HEK293 (cell line): ENCODE results near the gene CHI3L2.

Experiments used
- CTCF ChIA-PET: fragments of 350-600 bp; formaldehyde crosslinking; extraction: SDS; loops from one replicate; lab custom pipeline; 2021; ENCODE audit warnings: antibody characterized with exemption; lab: Yijun Ruan, JAX
- POLR2A ChIA-PET: fragments of 300-600 bp; formaldehyde crosslinking; extraction: SDS; loops from one replicate; lab custom pipeline; 2020; ENCODE audit warnings: antibody characterized with exemption, inconsistent platforms; lab: Yijun Ruan, JAX
- H3K27ac ChIP-seq: fragments of 200-500 bp; sonication (Bioruptor generic); 2 replicates; pipeline ENCODE4 v1.5.1; 2014; ENCODE audit warnings: low read depth, low read length, control low read depth, inconsistent platforms; ENCODE audit errors: extremely low read depth
- H3K36me3 ChIP-seq, 2 experiments: fragments of 200-500 bp in 1 of 2; sonication (Bioruptor generic) in 1 of 2; 1 replicate in 1 of 2; 2 replicates in 1 of 2; pipeline ENCODE4 v1.5.1; 2014 to 2017; ENCODE audit warnings: inconsistent platforms in 2 of 2, low read length in 2 of 2; ENCODE audit not compliant: control insufficient read depth in 2 of 2, insufficient read depth in 1 of 2
- H3K4me1 ChIP-seq: fragments of 200-500 bp; sonication (Bioruptor generic); 2 replicates; pipeline ENCODE4 v1.5.1; 2014; ENCODE audit warnings: mild to moderate bottlenecking, low read length, inconsistent platforms; ENCODE audit not compliant: control insufficient read depth, insufficient read depth
- H3K4me3 ChIP-seq: 2 replicates; pipeline ENCODE4 v1.5.1; 2011; ENCODE audit warnings: low read depth, mild to moderate bottlenecking, control low read depth, low read length, moderate library complexity
- H3K9me3 ChIP-seq: fragments of 200-500 bp; sonication (Bioruptor generic); 2 replicates; pipeline ENCODE4 v1.5.1; 2014; ENCODE audit warnings: low read depth, low read length, inconsistent platforms; ENCODE audit not compliant: control insufficient read depth, insufficient read depth
- HOXD13 ChIP-seq: sonication (generic); formaldehyde crosslinking; IDR thresholded peaks from 2 replicates; pipeline ENCODE4 v1.8.0; 2022; ENCODE audit warnings: missing genetic modification reagents, borderline replicate concordance
- PRDM10 ChIP-seq: fragments of 450-650 bp; formaldehyde crosslinking; IDR thresholded peaks from 2 replicates; pipeline ENCODE4 v1.5.1; 2016; ENCODE audit warnings: missing biosample characterization, missing genetic modification characterization
- REPIN1 ChIP-seq: fragments of 450-650 bp; formaldehyde crosslinking; IDR thresholded peaks from 2 replicates; pipeline ENCODE4 v1.5.1; 2017; ENCODE audit warnings: missing biosample characterization, missing genetic modification characterization, low read depth
- YY2 ChIP-seq: fragments of 450-650 bp; formaldehyde crosslinking; IDR thresholded peaks from 2 replicates; pipeline ENCODE4 v1.5.1; 2016; ENCODE audit warnings: missing biosample characterization, missing genetic modification characterization
- ZBTB1 ChIP-seq: fragments of 450-650 bp; formaldehyde crosslinking; IDR thresholded peaks from 2 replicates; pipeline ENCODE4 v1.5.1; 2016; ENCODE audit warnings: missing biosample characterization, missing genetic modification characterization
- ZNF175 ChIP-seq: fragments of 450-650 bp; formaldehyde crosslinking; IDR thresholded peaks from 2 replicates; pipeline ENCODE4 v1.5.1; 2016; ENCODE audit warnings: missing biosample characterization, missing genetic modification characterization
- ZNF223 ChIP-seq: fragments of 450-650 bp; formaldehyde crosslinking; IDR thresholded peaks from 2 replicates; pipeline ENCODE4 v1.5.1; 2016; ENCODE audit warnings: missing biosample characterization, missing genetic modification characterization
- ZNF23 ChIP-seq: fragments of 450-650 bp; formaldehyde crosslinking; IDR thresholded peaks from 2 replicates; pipeline ENCODE4 v1.5.1; 2016; ENCODE audit warnings: missing biosample characterization, missing genetic modification characterization, borderline replicate concordance
- ZNF324 ChIP-seq: fragments of 450-650 bp; formaldehyde crosslinking; IDR thresholded peaks from 2 replicates; pipeline ENCODE4 v1.5.1; 2016; ENCODE audit warnings: missing biosample characterization, missing genetic modification characterization
- ZNF362 ChIP-seq: fragments of 450-650 bp; formaldehyde crosslinking; IDR thresholded peaks from 2 replicates; pipeline ENCODE4 v1.5.1; 2016; ENCODE audit warnings: missing biosample characterization, missing genetic modification characterization
- ZNF391 ChIP-seq: fragments of 450-650 bp; formaldehyde crosslinking; IDR thresholded peaks from 2 replicates; pipeline ENCODE4 v1.5.1; 2016; ENCODE audit warnings: low read depth, missing biosample characterization, missing genetic modification characterization, borderline replicate concordance
- ZNF449 ChIP-seq: fragments of 450-650 bp; formaldehyde crosslinking; IDR thresholded peaks from 2 replicates; pipeline ENCODE4 v1.5.1; 2017; ENCODE audit warnings: missing biosample characterization, mild to moderate bottlenecking, missing genetic modification characterization, moderate library complexity
- ZNF670 ChIP-seq: fragments of 450-650 bp; formaldehyde crosslinking; IDR thresholded peaks from 2 replicates; pipeline ENCODE4 v1.5.1; 2016; ENCODE audit warnings: missing biosample characterization, missing genetic modification characterization, low read depth
- ZNF776 ChIP-seq: fragments of 450-650 bp; formaldehyde crosslinking; IDR thresholded peaks from 2 replicates; pipeline ENCODE4 v1.5.0; 2017; ENCODE audit warnings: missing biosample characterization, missing genetic modification characterization, borderline replicate concordance
- ZNF792 ChIP-seq: fragments of 450-650 bp; formaldehyde crosslinking; IDR thresholded peaks from 2 replicates; pipeline ENCODE4 v1.5.1; 2016; ENCODE audit warnings: missing biosample characterization, missing genetic modification characterization
- TF ChIP-seq, protein P1 (sequence below): fragments of 450-650 bp; formaldehyde crosslinking; IDR thresholded peaks from 2 replicates; pipeline ENCODE4 v1.5.1; 2016; ENCODE audit warnings: missing biosample characterization, missing genetic modification characterization
- TF ChIP-seq, protein P2 (sequence below): fragments of 450-650 bp; formaldehyde crosslinking; IDR thresholded peaks from 2 replicates; pipeline ENCODE4; 2016; ENCODE audit warnings: missing biosample characterization, missing genetic modification characterization
- TF ChIP-seq, protein P3 (sequence below): fragments of 450-650 bp; formaldehyde crosslinking; IDR thresholded peaks from 2 replicates; pipeline ENCODE4 v1.5.1; 2016; ENCODE audit warnings: missing biosample characterization, missing genetic modification characterization
- TF ChIP-seq, protein P4 (sequence below): fragments of 450-650 bp; formaldehyde crosslinking; IDR thresholded peaks from 2 replicates; pipeline ENCODE4 v1.5.1; 2016; ENCODE audit warnings: missing biosample characterization, missing genetic modification characterization

The CHI3L2 gene

DNA sequence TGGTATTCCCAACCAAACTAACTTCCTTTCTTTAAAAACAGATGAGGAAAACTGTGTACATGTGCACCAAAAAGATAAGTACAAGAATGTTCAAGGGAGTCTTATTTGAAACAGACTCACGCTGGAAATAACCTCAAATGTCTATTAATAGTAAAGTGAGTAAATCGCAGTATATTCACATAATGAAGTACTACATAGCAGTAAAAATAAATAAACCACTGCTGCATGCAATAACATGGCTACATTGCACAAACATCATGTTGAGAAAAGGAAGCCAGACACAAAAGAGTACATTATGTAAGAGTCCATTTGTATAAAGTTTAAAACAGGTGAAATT, 21.8 kb upstream of the CHI3L2 start (continued):
- TF ChIP-seq HOXD13 (CRISPR knock-in tag) (no peak), ZNF175 (tag by site-specific recombination) (no peak), YY2 (tag by site-specific recombination) (no peak)
- TF ChIP-seq, protein P1, sequence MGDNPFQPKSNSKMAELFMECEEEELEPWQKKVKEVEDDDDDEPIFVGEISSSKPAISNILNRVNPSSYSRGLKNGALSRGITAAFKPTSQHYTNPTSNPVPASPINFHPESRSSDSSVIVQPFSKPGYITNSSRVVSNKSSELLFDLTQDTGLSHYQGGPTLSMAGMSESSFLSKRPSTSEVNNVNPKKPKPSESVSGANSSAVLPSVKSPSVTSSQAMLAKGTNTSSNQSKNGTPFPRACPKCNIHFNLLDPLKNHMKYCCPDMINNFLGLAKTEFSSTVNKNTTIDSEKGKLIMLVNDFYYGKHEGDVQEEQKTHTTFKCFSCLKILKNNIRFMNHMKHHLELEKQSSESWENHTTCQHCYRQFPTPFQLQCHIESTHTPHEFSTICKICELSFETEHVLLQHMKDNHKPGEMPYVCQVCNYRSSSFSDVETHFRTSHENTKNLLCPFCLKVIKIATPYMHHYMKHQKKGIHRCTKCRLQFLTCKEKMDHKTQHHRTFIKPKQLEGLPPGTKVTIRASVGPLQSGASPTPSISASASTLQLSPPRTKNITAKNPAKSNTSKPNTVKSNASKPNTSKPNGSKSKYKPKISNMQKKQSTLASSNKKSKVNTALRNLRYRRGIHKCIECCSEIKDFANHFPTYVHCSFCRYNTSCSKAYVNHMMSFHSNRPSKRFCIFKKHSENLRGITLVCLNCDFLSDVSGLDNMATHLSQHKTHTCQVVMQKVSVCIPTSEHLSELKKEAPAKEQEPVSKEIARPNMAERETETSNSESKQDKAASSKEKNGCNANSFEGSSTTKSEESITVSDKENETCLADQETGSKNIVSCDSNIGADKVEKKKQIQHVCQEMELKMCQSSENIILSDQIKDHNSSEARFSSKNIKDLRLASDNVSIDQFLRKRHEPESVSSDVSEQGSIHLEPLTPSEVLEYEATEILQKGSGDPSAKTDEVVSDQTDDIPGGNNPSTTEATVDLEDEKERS (tag by site-specific recombination): no peak

- CTCF ChIA-PET: no interaction called here
- POLR2A ChIA-PET: no interaction called here
- TF ChIP-seq, protein P2, sequence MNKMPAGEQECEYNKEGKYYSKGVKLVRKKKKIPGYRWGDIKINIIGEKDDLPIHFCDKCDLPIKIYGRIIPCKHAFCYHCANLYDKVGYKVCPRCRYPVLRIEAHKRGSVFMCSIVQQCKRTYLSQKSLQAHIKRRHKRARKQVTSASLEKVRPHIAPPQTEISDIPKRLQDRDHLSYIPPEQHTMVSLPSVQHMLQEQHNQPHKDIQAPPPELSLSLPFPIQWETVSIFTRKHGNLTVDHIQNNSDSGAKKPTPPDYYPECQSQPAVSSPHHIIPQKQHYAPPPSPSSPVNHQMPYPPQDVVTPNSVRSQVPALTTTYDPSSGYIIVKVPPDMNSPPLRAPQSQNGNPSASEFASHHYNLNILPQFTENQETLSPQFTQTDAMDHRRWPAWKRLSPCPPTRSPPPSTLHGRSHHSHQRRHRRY (tag by site-specific recombination): no peak
- TF ChIP-seq, protein P3, sequence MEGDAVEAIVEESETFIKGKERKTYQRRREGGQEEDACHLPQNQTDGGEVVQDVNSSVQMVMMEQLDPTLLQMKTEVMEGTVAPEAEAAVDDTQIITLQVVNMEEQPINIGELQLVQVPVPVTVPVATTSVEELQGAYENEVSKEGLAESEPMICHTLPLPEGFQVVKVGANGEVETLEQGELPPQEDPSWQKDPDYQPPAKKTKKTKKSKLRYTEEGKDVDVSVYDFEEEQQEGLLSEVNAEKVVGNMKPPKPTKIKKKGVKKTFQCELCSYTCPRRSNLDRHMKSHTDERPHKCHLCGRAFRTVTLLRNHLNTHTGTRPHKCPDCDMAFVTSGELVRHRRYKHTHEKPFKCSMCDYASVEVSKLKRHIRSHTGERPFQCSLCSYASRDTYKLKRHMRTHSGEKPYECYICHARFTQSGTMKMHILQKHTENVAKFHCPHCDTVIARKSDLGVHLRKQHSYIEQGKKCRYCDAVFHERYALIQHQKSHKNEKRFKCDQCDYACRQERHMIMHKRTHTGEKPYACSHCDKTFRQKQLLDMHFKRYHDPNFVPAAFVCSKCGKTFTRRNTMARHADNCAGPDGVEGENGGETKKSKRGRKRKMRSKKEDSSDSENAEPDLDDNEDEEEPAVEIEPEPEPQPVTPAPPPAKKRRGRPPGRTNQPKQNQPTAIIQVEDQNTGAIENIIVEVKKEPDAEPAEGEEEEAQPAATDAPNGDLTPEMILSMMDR (tag by site-specific recombination): no peak
- TF ChIP-seq ZNF776 (tag by site-specific recombination) (no peak), ZNF391 (no peak), ZNF362 (no peak), ZNF792 (tag by site-specific recombination) (no peak)
- Histone ChIP-seq H3K4me1 (no peaks in the 10 kb centered on the region), H3K27ac (no peak overlapping the region), H3K36me3 (no peaks in the 10 kb centered on the region), H3K4me3 (no peak overlapping the region), H3K9me3 (no peaks in the 10 kb centered on the region)
Observed at GRCh38 chr1:111208921-111209320, 18.6 kb upstream of the CHI3L2 start.

DNA sequence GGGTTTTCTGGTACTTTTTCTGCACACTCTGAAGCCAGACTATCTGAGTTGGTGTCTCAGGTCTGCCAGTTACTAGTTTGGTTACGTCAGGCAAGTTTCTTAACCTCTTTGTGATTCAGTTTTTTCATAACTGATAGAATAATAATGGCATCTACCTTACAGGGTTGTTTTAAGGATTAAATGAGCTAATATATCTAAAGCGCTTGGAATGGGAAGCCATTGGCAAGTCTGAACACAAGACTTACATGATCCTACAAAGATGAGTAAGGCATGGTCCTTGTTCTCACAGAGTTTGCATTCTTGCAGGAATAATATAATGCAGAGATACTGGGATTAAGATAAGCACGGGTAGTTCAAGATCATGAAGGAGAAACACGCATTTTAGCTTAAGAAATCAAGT, 17.9 kb upstream of the CHI3L2 start:
- Histone ChIP-seq H3K4me1 (no peaks in the 10 kb centered on the region), H3K9me3 (no peaks in the 10 kb centered on the region), H3K27ac (no peak overlapping the region), H3K36me3 (no peaks in the 10 kb centered on the region), H3K4me3 (no peak overlapping the region)
- ChIA-PET POLR2A (no interaction called here), CTCF (no interaction called here)
- TF ChIP-seq REPIN1 (tag by site-specific recombination): no peak
- TF ChIP-seq ZNF449 (tag by site-specific recombination): no peak
- TF ChIP-seq ZBTB1 (tag by site-specific recombination): no peak
- TF ChIP-seq ZNF23 (tag by site-specific recombination): no peak
- no peak for TF ChIP-seq PRDM10 (tag by site-specific recombination)
- no peak for TF ChIP-seq ZNF324 (tag by site-specific recombination)
- no peak for TF ChIP-seq ZNF670 (tag by site-specific recombination)
- TF ChIP-seq ZNF223 (tag by site-specific recombination): no peak
- TF ChIP-seq, protein P4, sequence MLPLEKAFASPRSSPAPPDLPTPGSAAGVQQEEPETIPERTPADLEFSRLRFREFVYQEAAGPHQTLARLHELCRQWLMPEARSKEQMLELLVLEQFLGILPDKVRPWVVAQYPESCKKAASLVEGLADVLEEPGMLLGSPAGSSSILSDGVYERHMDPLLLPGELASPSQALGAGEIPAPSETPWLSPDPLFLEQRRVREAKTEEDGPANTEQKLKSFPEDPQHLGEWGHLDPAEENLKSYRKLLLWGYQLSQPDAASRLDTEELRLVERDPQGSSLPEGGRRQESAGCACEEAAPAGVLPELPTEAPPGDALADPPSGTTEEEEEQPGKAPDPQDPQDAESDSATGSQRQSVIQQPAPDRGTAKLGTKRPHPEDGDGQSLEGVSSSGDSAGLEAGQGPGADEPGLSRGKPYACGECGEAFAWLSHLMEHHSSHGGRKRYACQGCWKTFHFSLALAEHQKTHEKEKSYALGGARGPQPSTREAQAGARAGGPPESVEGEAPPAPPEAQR: no peak
